ENCODE measurements around the gene SFMBT2. TPM values are rescaled to one million over a fixed set of nuclear protein-coding genes. Genes with fewer than 3 reads are reported as not detected.

Gene SFMBT2
- total and polyA plus RNA-seq, 2 donors = 5.0 to 30.9 TPM

DNA sequence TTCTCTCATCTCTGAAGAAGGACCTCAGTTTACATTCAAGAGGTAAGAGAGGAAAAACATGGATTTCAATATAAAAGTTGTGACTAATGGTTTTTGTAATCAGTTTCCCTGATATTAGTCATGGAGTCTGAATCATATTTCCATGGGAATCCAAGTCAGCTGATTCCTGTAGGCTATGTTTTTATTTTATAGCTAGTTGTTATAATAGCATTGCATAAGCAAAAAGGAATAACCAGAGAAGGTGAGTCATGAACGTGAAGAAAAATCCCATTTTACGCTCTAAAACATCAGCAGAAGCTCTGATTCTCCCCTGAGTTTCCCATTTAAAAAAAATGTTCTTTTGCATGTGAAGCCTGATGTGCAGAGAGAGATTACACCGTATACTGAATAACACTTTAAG, 299.3 kb downstream of the SFMBT2 start:
- H3K4me3 ChIP-seq (ENCODE audit: low read depth, low read length) = no peak overlapping the region
- 91% methylated on average over 3 of the region's 3 CpGs for WGBS
- no peak for DNase-seq (ENCODE audit: extremely low spot score)
- no peaks in the 10 kb centered on the region for H3K4me1 ChIP-seq (ENCODE audit: insufficient read depth)
- no peak overlapping the region for H3K27ac ChIP-seq (ENCODE audit: low read depth)
- no peaks in the 10 kb centered on the region for H3K36me3 ChIP-seq (ENCODE audit: insufficient read depth)

DNA sequence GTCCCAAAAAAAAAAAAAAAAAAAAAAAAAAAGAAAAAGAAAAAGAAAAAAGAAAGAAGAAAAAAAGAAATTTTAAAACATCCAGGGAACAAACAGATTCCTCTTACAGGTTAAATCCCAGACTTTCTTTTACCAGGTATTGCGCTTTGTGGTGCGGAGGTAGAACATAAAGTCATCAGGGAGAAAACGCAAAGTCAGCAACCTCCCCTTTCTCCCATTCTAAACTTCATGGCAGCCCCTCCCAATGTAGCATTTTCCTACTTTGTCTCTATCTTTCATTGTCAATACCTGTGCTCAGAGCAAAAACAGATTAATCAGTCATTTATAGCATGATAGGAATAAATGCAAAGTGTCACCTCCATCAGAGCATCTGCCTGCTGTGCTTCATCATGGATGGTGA, 299.7 kb downstream of the SFMBT2 start:
- WGBS = 98% methylated on average over 3 of the region's 3 CpGs

More for the DNA sequence above, 299.7 kb downstream of the SFMBT2 start:
- no peaks in the 10 kb centered on the region for H3K4me1 ChIP-seq (ENCODE audit: insufficient read depth)
- no peak overlapping the region for H3K27ac ChIP-seq (ENCODE audit: low read depth)
- DNase-seq (ENCODE audit: extremely low spot score) = no peak
- no peak overlapping the region for H3K4me3 ChIP-seq (ENCODE audit: low read depth, low read length)
- no peaks in the 10 kb centered on the region for H3K36me3 ChIP-seq (ENCODE audit: insufficient read depth)

Small RNA genes within 50 kb of the gene (small RNA-seq; reads per million reads assigned to genes)
- not detected for gene AL590095.2
- not detected for gene COX6CP17
